Mesothelial cell of epicardium (in vitro differentiated cells): ENCODE measurements around the gene ATF7. TPM values are rescaled to one million over a fixed set of nuclear protein-coding genes. Genes with fewer than 3 reads are reported as not detected.
"Not testable (repeated sequence)": the region's sequence is repeated elsewhere in the genome, so short reads cannot be mapped to it uniquely, and the experiment has no call there.

ENCODE experiments used
- DNase-seq, 2 experiments: peaks; one replicate each; pipeline ENCODE4 v3.0.0; 2021; ENCODE audit warnings: low spot score in 2 of 2; ENCODE audit not compliant: unreplicated experiment in 2 of 2
- H3K27ac Mint-ChIP-seq: 2 replicates; pipeline ENCODE4 v1.8.0; 2021; ENCODE audit warnings: mixed read lengths
- H3K27me3 Mint-ChIP-seq: 2 replicates; pipeline ENCODE4 v1.8.0; 2021; ENCODE audit warnings: low read depth, mixed read lengths
- H3K36me3 Mint-ChIP-seq: 2 replicates; pipeline ENCODE4 v1.8.0; 2021; ENCODE audit warnings: mixed read lengths
- H3K4me1 Mint-ChIP-seq: 2 replicates; pipeline ENCODE4 v1.8.0; 2021; ENCODE audit warnings: mixed read lengths
- H3K4me3 Mint-ChIP-seq: 2 replicates; pipeline ENCODE4 v1.8.0; 2021; ENCODE audit warnings: mild to moderate bottlenecking, moderate library complexity, mixed read lengths
- H3K9me3 Mint-ChIP-seq: 2 replicates; pipeline ENCODE4 v1.8.0; 2021; ENCODE audit warnings: mixed read lengths
- CTCF ChIP-seq: fragments of 200-600 bp; sonication (generic); IDR thresholded peaks from one replicate; pipeline ENCODE4 v1.5.0; 2021; ENCODE audit warnings: antibody characterized with exemption; ENCODE audit not compliant: unreplicated experiment
- total RNA-seq: library from RNA; stranded (reverse); gene quantifications from 3 replicates; pipeline ENCODE4 v1.2.1, GENCODE V29; 2021

Gene ATF7
- total RNA-seq, 1 donor from 2014 or later: 36.3 TPM

GRCh38 chr12:53653595-53653994 lies 27.4 kb upstream of the ATF7 start:
- H3K27ac Mint-ChIP-seq: no peak overlapping the region
- no peak for TF ChIP-seq CTCF

GRCh38 chr12:53652366-53652765 lies 26.2 kb upstream of the ATF7 start:
- TF ChIP-seq CTCF: no peak
- no peak for DNase-seq
- Mint-ChIP-seq H3K27ac (no peak overlapping the region), H3K4me1 (peaks cover 2% of the 10 kb centered on the region), H3K36me3 (peaks cover 2% of the 10 kb centered on the region), H3K4me3 (no peak overlapping the region), H3K9me3 (no peaks in the 10 kb centered on the region), H3K27me3 (no peaks in the 10 kb centered on the region)

More at GRCh38 chr12:53653595-53653994, 27.4 kb upstream of the ATF7 start:
- no peaks in the 10 kb centered on the region for H3K27me3 Mint-ChIP-seq
- peaks cover 2% of the 10 kb centered on the region for H3K36me3 Mint-ChIP-seq
- H3K4me3 Mint-ChIP-seq: no peak overlapping the region
- H3K9me3 Mint-ChIP-seq: no peaks in the 10 kb centered on the region
- H3K4me1 Mint-ChIP-seq: peaks cover 5% of the 10 kb centered on the region
- DNase-seq: no peak

GRCh38 chr12:53651737-53652136 lies 25.6 kb upstream of the ATF7 start:
- Mint-ChIP-seq H3K4me3 (no peak overlapping the region), H3K27ac (no peak overlapping the region)
- DNase-seq: no peak

GRCh38 chr12:53646300-53646699 lies 20.1 kb upstream of the ATF7 start:
- not testable (repeated sequence) for DNase-seq

More at GRCh38 chr12:53651737-53652136, 25.6 kb upstream of the ATF7 start:
- no peaks in the 10 kb centered on the region for H3K27me3 Mint-ChIP-seq
- peaks cover under 1% of the 10 kb centered on the region for H3K4me1 Mint-ChIP-seq
- H3K9me3 Mint-ChIP-seq: no peaks in the 10 kb centered on the region
- no peak for TF ChIP-seq CTCF
- H3K36me3 Mint-ChIP-seq: peaks cover under 1% of the 10 kb centered on the region

GRCh38 chr12:53645165-53645564 lies 19.0 kb upstream of the ATF7 start:
- Mint-ChIP-seq H3K4me3 (no peak overlapping the region), H3K27ac (no peak overlapping the region), H3K27me3 (no peaks in the 10 kb centered on the region), H3K9me3 (no peaks in the 10 kb centered on the region), H3K36me3 (no peaks in the 10 kb centered on the region), H3K4me1 (no peaks in the 10 kb centered on the region)
- DNase-seq: no peak
- no peak for TF ChIP-seq CTCF

More at GRCh38 chr12:53646300-53646699, 20.1 kb upstream of the ATF7 start:
- not testable (repeated sequence) for H3K36me3 Mint-ChIP-seq, H3K4me3 Mint-ChIP-seq, H3K27ac Mint-ChIP-seq, H3K27me3 Mint-ChIP-seq, H3K4me1 Mint-ChIP-seq, H3K9me3 Mint-ChIP-seq

- Mint-ChIP-seq H3K27me3 (no peaks in the 10 kb centered on the region), H3K36me3 (no peaks in the 10 kb centered on the region), H3K27ac (no peak overlapping the region), H3K4me3 (no peak overlapping the region), H3K4me1 (no peaks in the 10 kb centered on the region), H3K9me3 (no peaks in the 10 kb centered on the region)
- DNase-seq: no peak
- TF ChIP-seq CTCF: no peak
Observed at GRCh38 chr12:53644133-53644532, 18.0 kb upstream of the ATF7 start.
